ENCODE measurements around the gene SMIM14.
"Not testable (repeated sequence)": the region's sequence is repeated elsewhere in the genome, so short reads cannot be mapped to it uniquely, and the experiment has no call there.

Gene SMIM14

GRCh38 chr4:39539089-39539611 is 99.5 kb downstream of the SMIM14 start:
- no peak for TF ChIP-seq CTCF (IDR thresholded peaks at IDR 0.05; ENCODE audit: low read depth, low read length)
- DNase-seq (ENCODE audit: low read depth in 2 of 2) = peak in 1 of 2 donors; percentile 35
- no peak overlapping the region for H3K4me3 ChIP-seq (replicated peaks in 1 of 2; ENCODE audit: low read depth in 2 of 2, low read length in 2 of 2)

GRCh38 chr4:39533541-39533940 is 105.1 kb downstream of the SMIM14 start:
- no peak for TF ChIP-seq CTCF (IDR thresholded peaks at IDR 0.05; ENCODE audit: low read depth, low read length)
- H3K4me3 ChIP-seq (replicated peaks in 1 of 2; ENCODE audit: low read depth in 2 of 2, low read length in 2 of 2) = no peak overlapping the region

GRCh38 chr4:39532237-39532636 is 106.4 kb downstream of the SMIM14 start:
- not testable (repeated sequence) for DNase-seq (ENCODE audit: low read depth in 2 of 2); H3K4me3 ChIP-seq (replicated peaks in 1 of 2; ENCODE audit: low read depth in 2 of 2, low read length in 2 of 2)

More at GRCh38 chr4:39533541-39533940, 105.1 kb downstream of the SMIM14 start:
- no peak for DNase-seq (ENCODE audit: low read depth in 2 of 2)

GRCh38 chr4:39530682-39531081 is 108.0 kb downstream of the SMIM14 start:
- no peak for DNase-seq (ENCODE audit: low read depth in 2 of 2)

GRCh38 chr4:39529534-39529933 is 109.1 kb downstream of the SMIM14 start:
- DNase-seq (ENCODE audit: low read depth in 2 of 2) = no peak
- H3K4me3 ChIP-seq (replicated peaks in 1 of 2; ENCODE audit: low read depth in 2 of 2, low read length in 2 of 2) = no peak overlapping the region
- TF ChIP-seq CTCF (IDR thresholded peaks at IDR 0.05; ENCODE audit: low read depth, low read length) = no peak

More at GRCh38 chr4:39530682-39531081, 108.0 kb downstream of the SMIM14 start:
- no peak overlapping the region for H3K4me3 ChIP-seq (replicated peaks in 1 of 2; ENCODE audit: low read depth in 2 of 2, low read length in 2 of 2)
- no peak for TF ChIP-seq CTCF (IDR thresholded peaks at IDR 0.05; ENCODE audit: low read depth, low read length)

GRCh38 chr4:39528061-39528465 is 110.6 kb downstream of the SMIM14 start:
- peak; percentile 88 to 90 for DNase-seq (ENCODE audit: low read depth in 2 of 2)

More at GRCh38 chr4:39528061-39528465, 110.6 kb downstream of the SMIM14 start:
- peak overlapping the region; percentile 86 to 92 for H3K4me3 ChIP-seq (replicated peaks in 1 of 2; ENCODE audit: low read depth in 2 of 2, low read length in 2 of 2)
- no peak for TF ChIP-seq CTCF (IDR thresholded peaks at IDR 0.05; ENCODE audit: low read depth, low read length)
